Measurements from ENCODE around the gene ARVCF.

GRCh38 chr22:20003304-20003703, 13.3 kb downstream of the ARVCF start:
- TF ChIP-seq CTCF (IDR thresholded peaks at IDR 0.05; ENCODE audit: insufficient read depth, low read length): no peak
- TF ChIP-seq POLR2AphosphoS5 (IDR thresholded peaks at IDR 0.05; ENCODE audit: low read depth): no peak
- TF ChIP-seq REST (IDR thresholded peaks at IDR 0.05; ENCODE audit: insufficient replicate concordance, low read depth): no peak
- no peak for TF ChIP-seq GABPA (IDR thresholded peaks at IDR 0.05; ENCODE audit: low read depth)
- no peak for TF ChIP-seq SPI1 (IDR thresholded peaks at IDR 0.05; ENCODE audit: borderline replicate concordance, low read depth)

Data from HL-60 (cell line).